Measurements from ENCODE around the gene FGR. TPM values are rescaled to one million over a fixed set of nuclear protein-coding genes. Genes with fewer than 3 reads are reported as not detected.

The FGR gene
- total RNA-seq, 1 donor from 2014 or later = 149 TPM

GRCh38 chr1:27563591-27564471 lies 71.2 kb downstream of the FGR start:
- H3K4me1 ChIP-seq = peaks cover 69% of the 10 kb centered on the region
- no peaks in the 10 kb centered on the region for H3K9me3 ChIP-seq
- DNase-seq (peak; percentile 80), ATAC-seq (peak; percentile 43)
- H3K27ac ChIP-seq = peak overlapping the region; percentile 56
- no peak overlapping the region for H3K4me3 ChIP-seq
- H3K36me3 ChIP-seq = no peaks in the 10 kb centered on the region
- no peaks in the 10 kb centered on the region for H3K27me3 ChIP-seq
- intact Hi-C loops (cut with DNase I) = no loop called here
- no peak for TF ChIP-seq CTCF (IDR thresholded peaks at IDR 0.05)

GRCh38 chr1:27563341-27563590 lies 71.7 kb downstream of the FGR start:
- Histone ChIP-seq H3K27me3 (no peaks in the 10 kb centered on the region), H3K9me3 (no peaks in the 10 kb centered on the region), H3K4me1 (peaks cover 67% of the 10 kb centered on the region), H3K4me3 (no peak overlapping the region), H3K36me3 (peaks cover 3% of the 10 kb centered on the region), H3K27ac (peak overlapping the region; percentile 56)
- ATAC-seq (no peak), DNase-seq (no peak)
- intact Hi-C loops (cut with DNase I) = no loop called here
- no peak for TF ChIP-seq CTCF (IDR thresholded peaks at IDR 0.05)

- H3K9me3 ChIP-seq = no peaks in the 10 kb centered on the region
- TF ChIP-seq CTCF (IDR thresholded peaks at IDR 0.05) = no peak
- peaks cover 66% of the 10 kb centered on the region for H3K4me1 ChIP-seq
- DNase-seq = no peak
- peaks cover 4% of the 10 kb centered on the region for H3K36me3 ChIP-seq
- H3K27me3 ChIP-seq = no peaks in the 10 kb centered on the region
- no peak for ATAC-seq
- intact Hi-C loops (cut with DNase I) = no loop called here
- H3K4me3 ChIP-seq = no peak overlapping the region
- H3K27ac ChIP-seq = peak overlapping the region; percentile 51
Measured at GRCh38 chr1:27562534-27563340, 72.2 kb downstream of the FGR start.

Other genes starting within 250 kb of the FGR start
- gene GPR3, start 242.6 kb downstream of the FGR start, total RNA-seq = 0.90 TPM
- 156 TPM for gene WASF2, start 145.0 kb downstream of the FGR start, total RNA-seq
- 34.2 TPM for gene AHDC1, start 31.0 kb downstream of the FGR start, total RNA-seq
- gene IFI6, start 37.0 kb upstream of the FGR start, total RNA-seq = 259 TPM
- 23.3 TPM for gene FAM76A, start 90.8 kb upstream of the FGR start, total RNA-seq
- gene STX12, start 138.0 kb upstream of the FGR start, total RNA-seq = 95.6 TPM
- gene PPP1R8, start 195.6 kb upstream of the FGR start, total RNA-seq = 33.0 TPM
- gene THEMIS2, start 237.4 kb upstream of the FGR start, total RNA-seq = 89.6 TPM

Measured in upper lobe of right lung (tissue), 1 donor.